ENCODE data around the gene ADAMTSL3.
"Not testable (repeated sequence)": the region's sequence is repeated elsewhere in the genome, so short reads cannot be mapped to it uniquely, and the experiment has no call there.

DNA sequence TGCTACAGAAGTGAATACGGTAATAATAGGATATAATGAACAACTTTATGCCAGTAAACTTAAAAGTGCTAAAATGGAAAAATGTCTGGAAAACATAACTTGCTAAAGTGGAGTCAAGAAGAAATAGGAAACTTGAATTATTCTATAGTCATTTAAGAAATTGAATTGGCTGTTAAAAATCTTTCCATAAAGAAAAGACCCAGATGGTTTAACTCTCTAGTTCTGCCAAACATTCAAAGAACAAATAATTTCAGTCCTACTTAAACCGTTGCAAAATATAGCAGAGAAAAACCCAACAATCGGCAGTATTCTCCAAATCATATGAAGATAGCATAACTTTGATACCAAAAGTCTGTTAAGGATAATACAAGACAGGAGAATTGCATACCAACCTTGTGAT, 432.1 kb downstream of the ADAMTSL3 start:
- TF ChIP-seq, protein P1, sequence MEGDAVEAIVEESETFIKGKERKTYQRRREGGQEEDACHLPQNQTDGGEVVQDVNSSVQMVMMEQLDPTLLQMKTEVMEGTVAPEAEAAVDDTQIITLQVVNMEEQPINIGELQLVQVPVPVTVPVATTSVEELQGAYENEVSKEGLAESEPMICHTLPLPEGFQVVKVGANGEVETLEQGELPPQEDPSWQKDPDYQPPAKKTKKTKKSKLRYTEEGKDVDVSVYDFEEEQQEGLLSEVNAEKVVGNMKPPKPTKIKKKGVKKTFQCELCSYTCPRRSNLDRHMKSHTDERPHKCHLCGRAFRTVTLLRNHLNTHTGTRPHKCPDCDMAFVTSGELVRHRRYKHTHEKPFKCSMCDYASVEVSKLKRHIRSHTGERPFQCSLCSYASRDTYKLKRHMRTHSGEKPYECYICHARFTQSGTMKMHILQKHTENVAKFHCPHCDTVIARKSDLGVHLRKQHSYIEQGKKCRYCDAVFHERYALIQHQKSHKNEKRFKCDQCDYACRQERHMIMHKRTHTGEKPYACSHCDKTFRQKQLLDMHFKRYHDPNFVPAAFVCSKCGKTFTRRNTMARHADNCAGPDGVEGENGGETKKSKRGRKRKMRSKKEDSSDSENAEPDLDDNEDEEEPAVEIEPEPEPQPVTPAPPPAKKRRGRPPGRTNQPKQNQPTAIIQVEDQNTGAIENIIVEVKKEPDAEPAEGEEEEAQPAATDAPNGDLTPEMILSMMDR (IDR thresholded peaks at IDR 0.05), result not testable (repeated sequence)
- TF ChIP-seq EP300 (IDR thresholded peaks at IDR 0.05; ENCODE audit: low read depth); POLR2AphosphoS5 (IDR thresholded peaks at IDR 0.05): not testable (repeated sequence)

Measured in transverse colon (tissue), 4 donors.